GM12878 (cell line): ENCODE results near the gene KDM2A. TPM values are rescaled to one million over a fixed set of nuclear protein-coding genes. Genes with fewer than 3 reads are reported as not detected.

Source experiments
- ATAC-seq: fragments of 200-7000 bp; cut with Tn5 transposase; 3 replicates; pipeline ENCODE4 v1.9.1; 2020; ENCODE audit warnings: mild to moderate bottlenecking, moderate library complexity
- BruUV-seq: library from RNA; stranded (reverse); fragments of 400-500 nt; replicated peaks from 2 replicates; lab custom pipeline; 2021; lab: Mats Ljungman, UMichigan
- CTCF ChIA-PET: fragments of 300-600 bp; sonication (Branson Sonifier 250); formaldehyde crosslinking; extraction: SDS; loops from one replicate; lab custom pipeline; 2021; ENCODE audit warnings: inconsistent platforms; lab: Yijun Ruan, JAX
- POLR2A ChIA-PET: fragments of 350-600 bp; formaldehyde crosslinking; extraction: SDS; loops from one replicate; lab custom pipeline; 2021; ENCODE audit warnings: inconsistent platforms; lab: Charles Lee
- RAD21 ChIA-PET: fragments of 300-600 bp; sonication (Branson Sonifier 250); formaldehyde crosslinking; loops from one replicate; lab custom pipeline; 2023; ENCODE audit warnings: antibody characterized with exemption; ENCODE audit not compliant: unreplicated experiment; lab: Charles Lee
- SMC1A ChIA-PET: fragments of 300-600 bp; sonication (Branson Sonifier 250); formaldehyde crosslinking; loops from one replicate; lab custom pipeline; 2023; ENCODE audit not compliant: unreplicated experiment, uncharacterized antibody; lab: Charles Lee
- DNase-seq: peaks from one replicate; pipeline ENCODE4 v3.0.0-alpha.2; 2011; ENCODE audit warnings: low read depth, low spot score
- FAIRE-seq: peaks from 3 replicates; lab custom pipeline; 2011; peaks lifted over from hg19 to GRCh38; lab: Jason Lieb, UNC
- H2AFZ ChIP-seq: 2 replicates; pipeline ENCODE4 v1.6.0; 2011; ENCODE audit warnings: low read depth, low read length, control low read depth; ENCODE audit not compliant: control insufficient read depth
- H3K27ac ChIP-seq: 2 replicates; pipeline ENCODE4 v1.5.1; 2011; ENCODE audit warnings: control low read depth; ENCODE audit not compliant: control insufficient read depth, insufficient read depth
- H3K27me3 ChIP-seq, 2 experiments: replicated peaks in 1 of 2; 2 replicates each; pipeline versions ENCODE4 v1.6.0 to v1.6.1; 2011; ENCODE audit warnings: low read length in 1 of 2; ENCODE audit not compliant: control insufficient read depth in 2 of 2, insufficient read depth in 2 of 2
- H3K36me3 ChIP-seq, 2 experiments: 2 replicates each; pipeline ENCODE4 v1.5.1; 2011; ENCODE audit warnings: low read length in 1 of 2; ENCODE audit not compliant: control insufficient read depth in 2 of 2, insufficient read depth in 2 of 2
- H3K4me1 ChIP-seq: 2 replicates; pipeline ENCODE4 v1.6.1; 2011; ENCODE audit warnings: mild to moderate bottlenecking, low read length, moderate library complexity, mixed read lengths; ENCODE audit not compliant: control insufficient read depth, insufficient read depth
- H3K4me2 ChIP-seq: 2 replicates; pipeline ENCODE4 v1.6.0; 2011; ENCODE audit warnings: control low read depth; ENCODE audit not compliant: control insufficient read depth, insufficient read depth
- H3K4me3 ChIP-seq: fragments of 200-600 bp; sonication (generic); 2 replicates; pipeline ENCODE4 v1.5.1; 2016
- H3K79me2 ChIP-seq: 2 replicates; pipeline ENCODE4 v1.6.0; 2011; ENCODE audit warnings: low read length; ENCODE audit not compliant: control insufficient read depth, insufficient read depth
- H3K9ac ChIP-seq: 2 replicates; pipeline ENCODE4 v1.8.0; 2011; ENCODE audit warnings: low read length, control low read depth, mixed read lengths; ENCODE audit not compliant: control insufficient read depth, insufficient read depth
- H3K9me3 ChIP-seq: replicated peaks from 3 replicates; pipeline ENCODE4 v1.5.1; 2011; ENCODE audit warnings: mild to moderate bottlenecking, low read length; ENCODE audit not compliant: control insufficient read depth, insufficient read depth
- H4K20me1 ChIP-seq: 2 replicates; pipeline ENCODE4 v1.6.0; 2011; ENCODE audit not compliant: control insufficient read depth, insufficient read depth
- ATF2 ChIP-seq: IDR thresholded peaks from 2 replicates; pipeline ENCODE4 v1.6.1; 2012; ENCODE audit warnings: low read length, inconsistent platforms
- BACH1 ChIP-seq: fragments of 450-650 bp; IDR thresholded peaks from 2 replicates; pipeline ENCODE4 v1.6.1; 2017; ENCODE audit warnings: mild to moderate bottlenecking, borderline replicate concordance
- BCL11A ChIP-seq: IDR thresholded peaks from 2 replicates; pipeline ENCODE4 v1.6.1; 2011; ENCODE audit warnings: low read depth, low read length
- BCL3 ChIP-seq: IDR thresholded peaks from 2 replicates; pipeline ENCODE4 v1.6.1; 2011; ENCODE audit warnings: borderline replicate concordance, low read depth, mild to moderate bottlenecking, moderate library complexity, low read length; ENCODE audit not compliant: insufficient read depth, poor library complexity, severe bottlenecking
- CHD4 ChIP-seq: fragments of 200-600 bp; sonication (generic); IDR thresholded peaks from 2 replicates; pipeline ENCODE4 v1.6.1; 2016; ENCODE audit warnings: mild to moderate bottlenecking
- HCFC1 ChIP-seq: fragments of 150-350 bp; IDR thresholded peaks from 2 replicates; pipeline ENCODE4 v1.6.1; 2014; ENCODE audit warnings: low read length
- LARP7 ChIP-seq: fragments of 450-650 bp; IDR thresholded peaks from 2 replicates; pipeline ENCODE4 v1.6.1; 2017; ENCODE audit warnings: mild to moderate bottlenecking
- MEF2A ChIP-seq: IDR thresholded peaks from 2 replicates; pipeline ENCODE4 v1.6.1; 2011; ENCODE audit warnings: low read depth, mild to moderate bottlenecking, low read length, moderate library complexity; ENCODE audit not compliant: insufficient read depth
- MTA3 ChIP-seq: IDR thresholded peaks from 2 replicates; pipeline ENCODE4 v1.6.1; 2012; ENCODE audit warnings: low read length, inconsistent platforms, borderline replicate concordance
- PAX5 ChIP-seq: IDR thresholded peaks from 2 replicates; pipeline ENCODE4 v1.6.1; 2011; ENCODE audit warnings: low read depth, low read length, borderline replicate concordance
- PAX8 ChIP-seq: fragments of 450-650 bp; IDR thresholded peaks from 2 replicates; pipeline ENCODE4 v1.6.1; 2017; ENCODE audit warnings: mild to moderate bottlenecking, moderate library complexity
- SMAD1 ChIP-seq: fragments of 450-650 bp; IDR thresholded peaks from 2 replicates; pipeline ENCODE4 v1.6.1; 2018; ENCODE audit warnings: mild to moderate bottlenecking, low read depth; ENCODE audit not compliant: partially characterized antibody
- SPI1 ChIP-seq: IDR thresholded peaks from 2 replicates; pipeline ENCODE4 v1.6.1; 2011; ENCODE audit warnings: low read depth, mild to moderate bottlenecking, low read length, moderate library complexity, borderline replicate concordance; ENCODE audit not compliant: insufficient read depth
- SREBF2 ChIP-seq: IDR thresholded peaks from 2 replicates; pipeline ENCODE4 v1.6.1; 2012; ENCODE audit warnings: mild to moderate bottlenecking, low read length
- TARDBP ChIP-seq: IDR thresholded peaks from 2 replicates; pipeline ENCODE4 v1.6.1; 2016; ENCODE audit warnings: borderline replicate concordance
- TCF3 ChIP-seq: IDR thresholded peaks from 2 replicates; pipeline ENCODE4 v1.6.1; 2012; ENCODE audit warnings: low read depth, mild to moderate bottlenecking, low read length, borderline replicate concordance; ENCODE audit not compliant: insufficient read depth
- ZBED1 ChIP-seq: IDR thresholded peaks from 2 replicates; pipeline ENCODE4 v1.6.1; 2016; ENCODE audit warnings: borderline replicate concordance
- WGBS: methylation state at CpG from one replicate; pipeline ENCODE4 v1.1.6; 2016; ENCODE audit warnings: low lambda C conversion rate; ENCODE audit not compliant: insufficient replicate concordance, insufficient coverage; ENCODE audit errors: missing lambda C conversion rate; 5-methylcytosine and 5-hydroxymethylcytosine counted together
- in situ Hi-C: fragments of 300-500 bp; cut with MboI; formaldehyde crosslinking; loops from 9 replicates; pipeline ENCODE4 v1.14.3; 2018; ENCODE audit warnings: mixed read lengths
- intact Hi-C: fragments of 100-400 bp; cut with micrococcal nuclease; formaldehyde crosslinking; loops from one replicate; pipeline ENCODE4 v1.14.2; 2022; ENCODE audit not compliant: unreplicated experiment
- polyA plus RNA-seq, 11 experiments: library from polyadenylated mRNA; depleted of rRNA in 4 of 11; unstranded in 6 of 11; stranded (reverse) in 5 of 11; fragments of >200 nt; fragmentation: Nextera tagmentation in 4 of 11; fragmentation: Illumina TruSeq in 1 of 11; extraction: Ambion mirVana in 4 of 11; extraction: Trizol in 1 of 11; gene quantifications; 1 replicate in 1 of 11; 2 replicates in 10 of 11; pipeline versions ENCODE4 v1.2.1 to v1.2.3, GENCODE V29; 2011 to 2016; ENCODE audit warnings: inconsistent platforms in 2 of 11, missing spikeins in 2 of 11, low read depth in 1 of 11
- total RNA-seq, 4 experiments: library from RNA; depleted of rRNA in 3 of 4; stranded (reverse); fragments of >200 nt in 3 of 4; fragmentation: Illumina TruSeq in 1 of 4; extraction: Trizol in 1 of 4; gene quantifications; 2 replicates each; pipeline versions ENCODE4 v1.2.1 to v1.2.3, GENCODE V29; 2013 to 2021

KDM2A gene
- total and polyA plus RNA-seq, 10 of the 15 experiments (the other 5 are each of a cell fraction or from before 2014, with no cell fraction given), result 10.5 to 69.3 (median 41.6) TPM

GRCh38 chr11:67090717-67091116, 28.3 kb upstream of the KDM2A start (continued):
- TF ChIP-seq ATF2, result no peak
- no peak for TF ChIP-seq BCL11A
- TF ChIP-seq TARDBP, result no peak
- TF ChIP-seq MTA3, result no peak
- TF ChIP-seq MEF2A, result no peak

GRCh38 chr11:67095214-67095507, 23.9 kb upstream of the KDM2A start:
- H2AFZ ChIP-seq, result no peak overlapping the region
- ChIA-PET CTCF (interaction anchor here (0.7 to 2.3 kb wide), 14 partner anchors 13 to 259 kb away, joined by 3 to 16 read pairs (median 6); partner anchors contain the start of gene KDM2A), RAD21 (interaction anchor here (0.7 to 1.7 kb wide), 7 partner anchors 16 to 151 kb away, joined by 3 to 12 read pairs (median 5); no protein-coding TSS in a partner anchor), SMC1A (interaction anchor here (0.8 to 2.2 kb wide), 8 partner anchors 15 to 286 kb away, joined by 3 to 8 read pairs (median 4); no protein-coding TSS in a partner anchor)
- in situ Hi-C loops, result no loop called here
- H3K9me3 ChIP-seq, result no peaks in the 10 kb centered on the region
- H3K4me2 ChIP-seq, result no peak overlapping the region
- H3K4me3 ChIP-seq, result no peak overlapping the region
- no peak for TF ChIP-seq BCL3
- TF ChIP-seq BACH1, result no peak
- TF ChIP-seq TCF3, result no peak
- no peak for TF ChIP-seq LARP7
- TF ChIP-seq PAX5, result no peak
- TF ChIP-seq SPI1, result no peak
- no peak for TF ChIP-seq ZBED1
- no peak for TF ChIP-seq CHD4
- TF ChIP-seq SMAD1, result no peak
- TF ChIP-seq SREBF2, result no peak
- no peak for TF ChIP-seq HCFC1
- no peak for TF ChIP-seq PAX8
- TF ChIP-seq, all 136 proteins: peak for 0
- ATAC-seq, result no peak
- no peak for FAIRE-seq
- Histone ChIP-seq H3K9ac (no peak overlapping the region), H3K36me3 (no peaks in the 10 kb centered on the region), H4K20me1 (no peaks in the 10 kb centered on the region), H3K79me2 (no peaks in the 10 kb centered on the region), H3K4me1 (peaks cover 15% of the 10 kb centered on the region), H3K27ac (no peak overlapping the region), H3K27me3 (no peaks in the 10 kb centered on the region)
- intact Hi-C loops, result loop anchor here (5.0 kb wide), 1 partner anchor 72 kb away; no protein-coding TSS in a partner anchor
- no TSS peak for BruUV-seq
- WGBS, result 50% methylated on average over 1 of the region's 1 CpG
- DNase-seq, result no peak
- POLR2A ChIA-PET, result no interaction called here
